ENCODE measurements around the gene NT5DC4.

NT5DC4 gene

GRCh38 chr2:112755444-112755843, 34.6 kb downstream of the NT5DC4 start:
- DNase-seq (ENCODE audit: low spot score) = no peak
- in situ Hi-C loops (cut with MboI; ENCODE audit: low pct_unique_long_range_greater_than_20kb, low sequenced_read_pairs, unreplicated experiment) = loop anchor here (10.0 kb wide), 1 partner anchor 129 kb away; no protein-coding TSS in a partner anchor

GRCh38 chr2:112756207-112756606, 35.4 kb downstream of the NT5DC4 start:
- TF ChIP-seq CTCF (IDR thresholded peaks at IDR 0.05; ENCODE audit: extremely low read depth, insufficient read depth, missing control alignments) = no peak
- no peak for DNase-seq (ENCODE audit: low spot score)
- in situ Hi-C loops (cut with MboI; ENCODE audit: low pct_unique_long_range_greater_than_20kb, low sequenced_read_pairs, unreplicated experiment) = loop anchor here (10.0 kb wide), 1 partner anchor 129 kb away; no protein-coding TSS in a partner anchor

More at GRCh38 chr2:112755444-112755843, 34.6 kb downstream of the NT5DC4 start:
- TF ChIP-seq CTCF (IDR thresholded peaks at IDR 0.05; ENCODE audit: extremely low read depth, insufficient read depth, missing control alignments) = no peak

GRCh38 chr2:112757265-112757664, 36.4 kb downstream of the NT5DC4 start:
- TF ChIP-seq CTCF (IDR thresholded peaks at IDR 0.05; ENCODE audit: extremely low read depth, insufficient read depth, missing control alignments) = no peak
- DNase-seq (ENCODE audit: low spot score) = no peak
- in situ Hi-C loops (cut with MboI; ENCODE audit: low pct_unique_long_range_greater_than_20kb, low sequenced_read_pairs, unreplicated experiment) = loop anchor here (10.0 kb wide), 1 partner anchor 128 kb away; no protein-coding TSS in a partner anchor

- TF ChIP-seq CTCF (IDR thresholded peaks at IDR 0.05; ENCODE audit: extremely low read depth, insufficient read depth, missing control alignments) = no peak
- in situ Hi-C loops (cut with MboI; ENCODE audit: low pct_unique_long_range_greater_than_20kb, low sequenced_read_pairs, unreplicated experiment) = loop anchor here (10.0 kb wide), 1 partner anchor 126 kb away; no protein-coding TSS in a partner anchor
- no peak for DNase-seq (ENCODE audit: low spot score)
These were observed 37.9 kb downstream of the NT5DC4 start for GRCh38 chr2:112758711-112759110.

- in situ Hi-C loops (cut with MboI; ENCODE audit: low pct_unique_long_range_greater_than_20kb, low sequenced_read_pairs, unreplicated experiment) = no loop called here
- TF ChIP-seq CTCF (IDR thresholded peaks at IDR 0.05; ENCODE audit: extremely low read depth, insufficient read depth, missing control alignments) = no peak
- DNase-seq (ENCODE audit: low spot score) = no peak
These were observed 39.3 kb downstream of the NT5DC4 start for GRCh38 chr2:112760149-112760548.

GRCh38 chr2:112762276-112762675, 41.5 kb downstream of the NT5DC4 start:
- in situ Hi-C loops (cut with MboI; ENCODE audit: low pct_unique_long_range_greater_than_20kb, low sequenced_read_pairs, unreplicated experiment) = no loop called here
- no peak for TF ChIP-seq CTCF (IDR thresholded peaks at IDR 0.05; ENCODE audit: extremely low read depth, insufficient read depth, missing control alignments)
- DNase-seq (ENCODE audit: low spot score) = no peak

Measured in GM13977 (cell line).